ENCODE data around the gene ARIH2. TPM values are rescaled to one million over a fixed set of nuclear protein-coding genes. Genes with fewer than 3 reads are reported as not detected.

ARIH2 gene
- total RNA-seq, 1 experiment from 2014 or later: 76.8 TPM

GRCh38 chr3:48919215-48920138 lies 835 bp downstream of the ARIH2 start:
- BruUV-seq (replicated peaks): TSS peak; percentile 67
- intact Hi-C loops (cut with micrococcal nuclease; ENCODE audit: unreplicated experiment): no loop called here
- TF ChIP-seq, protein P1, sequence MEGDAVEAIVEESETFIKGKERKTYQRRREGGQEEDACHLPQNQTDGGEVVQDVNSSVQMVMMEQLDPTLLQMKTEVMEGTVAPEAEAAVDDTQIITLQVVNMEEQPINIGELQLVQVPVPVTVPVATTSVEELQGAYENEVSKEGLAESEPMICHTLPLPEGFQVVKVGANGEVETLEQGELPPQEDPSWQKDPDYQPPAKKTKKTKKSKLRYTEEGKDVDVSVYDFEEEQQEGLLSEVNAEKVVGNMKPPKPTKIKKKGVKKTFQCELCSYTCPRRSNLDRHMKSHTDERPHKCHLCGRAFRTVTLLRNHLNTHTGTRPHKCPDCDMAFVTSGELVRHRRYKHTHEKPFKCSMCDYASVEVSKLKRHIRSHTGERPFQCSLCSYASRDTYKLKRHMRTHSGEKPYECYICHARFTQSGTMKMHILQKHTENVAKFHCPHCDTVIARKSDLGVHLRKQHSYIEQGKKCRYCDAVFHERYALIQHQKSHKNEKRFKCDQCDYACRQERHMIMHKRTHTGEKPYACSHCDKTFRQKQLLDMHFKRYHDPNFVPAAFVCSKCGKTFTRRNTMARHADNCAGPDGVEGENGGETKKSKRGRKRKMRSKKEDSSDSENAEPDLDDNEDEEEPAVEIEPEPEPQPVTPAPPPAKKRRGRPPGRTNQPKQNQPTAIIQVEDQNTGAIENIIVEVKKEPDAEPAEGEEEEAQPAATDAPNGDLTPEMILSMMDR (conservative IDR thresholded peaks at IDR 0.05; ENCODE audit: low read depth, low read length): no peak
- no peak for TF ChIP-seq EZH2 (IDR thresholded peaks at IDR 0.05; ENCODE audit: borderline replicate concordance, low read depth, low read length, poor library complexity, severe bottlenecking)
- peak overlapping the region; percentile 77 for H3K4me3 ChIP-seq (ENCODE audit: low read depth, low read length, poor library complexity, severe bottlenecking)
- H3K4me1 ChIP-seq (ENCODE audit: insufficient read depth, low read length, poor library complexity, severe bottlenecking): no peaks in the 10 kb centered on the region
- H3K27ac ChIP-seq (ENCODE audit: low read depth, low read length, poor library complexity, severe bottlenecking): peak overlapping the region; percentile 90
- CTCF ChIA-PET: no interaction called here
- POLR2A ChIA-PET (ENCODE audit: low non-redundant PET): no interaction called here
- H3K9me3 ChIP-seq (ENCODE audit: low read depth, low read length, poor library complexity, severe bottlenecking): no peaks in the 10 kb centered on the region
- no peaks in the 10 kb centered on the region for H3K27me3 ChIP-seq (replicated peaks; ENCODE audit: insufficient read depth, low read depth, low read length, poor library complexity)
- no peaks in the 10 kb centered on the region for H3K36me3 ChIP-seq (ENCODE audit: insufficient read depth, low read length, poor library complexity, severe bottlenecking)
- DNase-seq (ENCODE audit: low spot score): peak; percentile 64

- ChIA-PET POLR2A (ENCODE audit: low non-redundant PET) (no interaction called here), CTCF (no interaction called here)
- H3K4me1 ChIP-seq (ENCODE audit: insufficient read depth, low read length, poor library complexity, severe bottlenecking): peaks cover 7% of the 10 kb centered on the region
- intact Hi-C loops (cut with micrococcal nuclease; ENCODE audit: unreplicated experiment): no loop called here
- H3K36me3 ChIP-seq (ENCODE audit: insufficient read depth, low read length, poor library complexity, severe bottlenecking): peaks cover 5% of the 10 kb centered on the region
- no peaks in the 10 kb centered on the region for H3K9me3 ChIP-seq (ENCODE audit: low read depth, low read length, poor library complexity, severe bottlenecking)
- no TSS peak for BruUV-seq (replicated peaks)
- no peak for DNase-seq (ENCODE audit: low spot score)
- H3K27ac ChIP-seq (ENCODE audit: low read depth, low read length, poor library complexity, severe bottlenecking): no peak overlapping the region
- no peak overlapping the region for H3K4me3 ChIP-seq (ENCODE audit: low read depth, low read length, poor library complexity, severe bottlenecking)
- H3K27me3 ChIP-seq (replicated peaks; ENCODE audit: insufficient read depth, low read depth, low read length, poor library complexity): no peaks in the 10 kb centered on the region
- no peak for TF ChIP-seq EZH2 (IDR thresholded peaks at IDR 0.05; ENCODE audit: borderline replicate concordance, low read depth, low read length, poor library complexity, severe bottlenecking)
- TF ChIP-seq, protein P1 (conservative IDR thresholded peaks at IDR 0.05; ENCODE audit: low read depth, low read length): no peak
Measured at GRCh38 chr3:48926425-48927392, 8.1 kb downstream of the ARIH2 start.

GRCh38 chr3:48927928-48928327 lies 9.3 kb downstream of the ARIH2 start:
- Histone ChIP-seq H3K36me3 (ENCODE audit: insufficient read depth, low read length, poor library complexity, severe bottlenecking) (peaks cover 8% of the 10 kb centered on the region), H3K27ac (ENCODE audit: low read depth, low read length, poor library complexity, severe bottlenecking) (no peak overlapping the region), H3K27me3 (replicated peaks; ENCODE audit: insufficient read depth, low read depth, low read length, poor library complexity) (no peaks in the 10 kb centered on the region), H3K4me1 (ENCODE audit: insufficient read depth, low read length, poor library complexity, severe bottlenecking) (peaks cover 7% of the 10 kb centered on the region), H3K9me3 (ENCODE audit: low read depth, low read length, poor library complexity, severe bottlenecking) (no peaks in the 10 kb centered on the region), H3K4me3 (ENCODE audit: low read depth, low read length, poor library complexity, severe bottlenecking) (no peak overlapping the region)
- POLR2A ChIA-PET (ENCODE audit: low non-redundant PET): interaction anchor here (0.5 kb wide), 1 partner anchor 16 kb away, joined by 3 read pairs; no protein-coding TSS in a partner anchor
- DNase-seq (ENCODE audit: low spot score): peak; percentile 3
- CTCF ChIA-PET: no interaction called here
- intact Hi-C loops (cut with micrococcal nuclease; ENCODE audit: unreplicated experiment): no loop called here
- BruUV-seq (replicated peaks): no TSS peak
- TF ChIP-seq, protein P1 (conservative IDR thresholded peaks at IDR 0.05; ENCODE audit: low read depth, low read length): no peak
- no peak for TF ChIP-seq EZH2 (IDR thresholded peaks at IDR 0.05; ENCODE audit: borderline replicate concordance, low read depth, low read length, poor library complexity, severe bottlenecking)
